GM18526 (cell line): ENCODE measurements around the gene C1orf74.

Experiments
- POLR2A ChIP-seq: IDR thresholded peaks from 3 replicates; pipeline ENCODE4 v1.6.1; 2011; ENCODE audit not compliant: insufficient read length; ENCODE audit errors: extremely low read depth

Gene C1orf74

GRCh38 chr1:209784265-209785169 is at the start of gene C1orf74:
C1orf74 (minus strand) TSS chr1:209784559; CDS start chr1:209783634, 925 bp downstream.
- peak; percentile 94 for TF ChIP-seq POLR2A

- no peak for TF ChIP-seq POLR2A
These were observed 47.3 kb upstream of the C1orf74 start for GRCh38 chr1:209831615-209832014.

GRCh38 chr1:209830722-209831121 is 46.4 kb upstream of the C1orf74 start:
- no peak for TF ChIP-seq POLR2A

- no peak for TF ChIP-seq POLR2A
These were observed 45.4 kb upstream of the C1orf74 start for GRCh38 chr1:209829716-209830115.

GRCh38 chr1:209827384-209828262 is 43.3 kb upstream of the C1orf74 start, which contains the start of gene UTP25:
UTP25 (plus strand) TSS chr1:209827972; CDS start chr1:209828064, 92 bp downstream.
- TF ChIP-seq POLR2A = peak; percentile 74

DNA sequence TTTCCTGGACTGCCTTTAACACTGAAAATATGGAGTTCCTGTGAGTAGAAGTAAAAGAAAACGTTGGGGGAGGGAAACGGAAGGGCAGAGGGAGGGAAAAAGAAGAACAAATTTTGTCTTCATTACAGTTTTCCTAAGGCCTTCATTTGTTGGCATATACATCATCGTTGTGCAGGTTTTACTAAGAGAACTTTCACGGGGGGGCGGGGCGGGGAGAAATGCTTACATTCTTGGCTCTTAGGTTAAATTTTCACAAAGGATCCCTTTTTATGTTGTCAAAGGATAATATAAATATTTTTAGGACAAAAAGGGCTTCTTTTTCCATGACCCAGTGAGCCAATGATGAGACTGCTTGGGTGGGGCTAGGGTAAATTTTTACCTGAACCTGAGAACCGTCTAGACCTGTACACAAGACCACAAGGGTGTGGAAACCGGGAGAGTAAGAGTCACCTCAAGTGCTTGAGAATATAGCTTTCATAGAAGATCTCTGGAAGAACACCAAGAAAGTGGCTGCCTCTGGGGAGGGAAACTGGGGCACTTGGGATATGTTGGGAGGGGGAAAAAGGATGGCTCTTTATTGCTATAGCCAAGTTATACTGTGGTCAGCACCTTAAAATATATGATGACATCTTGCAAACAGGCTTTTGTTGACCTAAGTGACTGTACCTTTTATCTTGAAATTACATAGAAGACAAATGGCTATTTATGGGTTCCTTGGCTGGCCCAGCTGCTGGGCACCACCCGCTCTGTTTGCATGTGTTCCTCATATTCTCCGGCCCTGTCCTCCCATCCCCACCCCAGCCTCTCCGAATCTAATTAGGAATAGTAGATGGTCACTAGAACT is 41.5 kb upstream of the C1orf74 start:
- no peak for TF ChIP-seq POLR2A

GRCh38 chr1:209823143-209824041 is 39.0 kb upstream of the C1orf74 start:
- no peak for TF ChIP-seq POLR2A

DNA sequence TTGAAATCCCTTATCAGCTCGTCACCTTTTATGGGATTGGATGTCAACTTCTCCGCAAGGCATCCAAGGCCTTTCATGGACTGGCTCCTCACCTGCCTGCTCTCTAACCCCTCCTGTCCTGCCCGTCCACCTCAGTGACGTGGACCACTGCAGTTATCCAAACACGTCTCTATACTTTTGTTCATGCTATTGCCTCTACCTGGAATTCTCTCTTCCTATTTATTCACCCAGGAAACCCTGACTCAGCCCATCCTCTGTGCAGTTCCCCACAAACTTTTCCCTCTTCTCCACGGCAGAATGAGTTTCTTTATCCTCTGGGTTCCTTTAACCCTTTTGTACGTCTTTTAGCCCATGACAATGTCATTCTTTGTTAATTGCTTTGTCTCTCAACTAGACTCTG is 38.3 kb upstream of the C1orf74 start:
- no peak for TF ChIP-seq POLR2A

DNA sequence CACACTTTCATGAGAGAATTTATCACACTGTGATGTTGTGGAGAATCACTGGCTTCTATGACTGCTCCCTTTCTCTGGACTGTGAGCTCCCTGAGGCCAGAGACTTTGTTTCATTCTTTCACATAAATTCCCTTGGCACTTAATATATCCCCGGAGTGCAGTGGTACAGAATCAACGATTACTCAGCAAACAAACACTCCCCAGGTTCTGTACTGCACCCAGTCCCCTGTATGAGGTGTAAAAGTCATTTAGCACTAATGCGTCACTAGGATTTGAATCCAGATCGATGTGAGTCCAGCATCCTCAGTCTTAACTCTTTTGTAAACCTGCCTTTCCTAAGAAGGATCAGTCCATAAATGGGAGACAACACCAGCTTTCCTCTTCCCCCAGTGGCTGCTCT is 36.6 kb upstream of the C1orf74 start:
- no peak for TF ChIP-seq POLR2A

- no peak for TF ChIP-seq POLR2A
These were observed 34.7 kb upstream of the C1orf74 start for GRCh38 chr1:209819058-209819457.

DNA sequence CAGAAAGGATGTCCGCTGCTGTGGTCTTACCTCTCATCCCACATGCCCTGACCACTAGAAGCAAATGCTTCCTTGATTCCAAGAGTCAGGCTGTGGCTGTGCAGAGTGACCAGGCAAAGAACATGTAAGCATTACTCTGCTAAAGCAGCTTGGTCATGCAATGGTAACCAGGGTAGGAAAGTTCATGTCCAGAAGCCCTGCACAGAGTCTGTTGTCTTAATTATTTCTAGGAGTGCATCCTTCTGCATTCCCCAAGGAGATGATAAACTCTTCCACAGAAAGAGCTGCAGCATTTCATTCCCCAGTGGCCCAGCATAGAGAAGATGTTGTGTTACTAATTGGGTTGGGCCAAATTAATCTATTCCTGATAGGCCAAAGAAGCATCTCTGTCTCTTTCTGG is 33.3 kb upstream of the C1orf74 start:
- TF ChIP-seq POLR2A = no peak

GRCh38 chr1:209816923-209817322 is 32.6 kb upstream of the C1orf74 start:
- no peak for TF ChIP-seq POLR2A

DNA sequence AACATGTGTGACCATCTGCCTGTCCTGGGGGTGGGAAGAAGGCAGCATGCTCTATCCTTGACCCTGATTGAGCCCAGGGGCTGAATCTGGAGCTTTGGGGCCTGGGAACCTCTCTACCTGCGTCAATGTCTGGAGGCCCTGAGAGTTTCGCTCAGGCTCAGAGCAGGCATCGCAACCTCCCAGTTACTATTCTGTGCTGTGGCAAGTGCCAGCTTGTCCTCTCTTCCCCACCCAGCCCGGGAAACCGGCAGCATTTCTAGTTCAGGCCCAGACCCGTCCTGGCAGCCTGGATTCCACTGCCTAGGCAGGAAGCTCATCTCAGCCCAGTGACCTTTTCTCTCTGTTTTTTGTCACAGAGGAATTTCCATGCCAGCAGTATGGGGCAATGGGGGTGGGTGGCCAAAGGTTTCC is 31.6 kb upstream of the C1orf74 start:
- no peak for TF ChIP-seq POLR2A

DNA sequence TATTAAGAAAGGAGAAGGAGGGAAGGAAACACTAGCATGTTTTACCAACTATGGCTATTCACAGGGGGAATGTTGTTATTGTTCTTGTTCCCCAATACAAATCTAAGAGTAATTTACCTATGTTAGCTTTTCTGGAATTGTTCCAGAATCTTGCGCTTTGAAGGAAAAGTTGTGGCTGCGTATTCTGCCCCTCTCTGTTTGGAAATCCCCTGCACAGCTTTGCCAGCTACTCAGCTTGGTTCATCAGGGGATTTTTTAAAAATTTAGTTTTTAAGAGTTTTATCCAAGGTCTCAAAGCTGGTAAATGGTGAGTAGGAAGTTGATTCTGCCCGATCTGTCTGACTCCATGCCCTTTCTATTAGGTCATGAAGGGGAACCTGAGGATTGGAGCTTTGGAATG is 31.1 kb upstream of the C1orf74 start:
- no peak for TF ChIP-seq POLR2A
